HCT116 (cell line): ENCODE data around the gene GGT5. TPM values are rescaled to one million over a fixed set of nuclear protein-coding genes. Genes with fewer than 3 reads are reported as not detected.

Source experiments
- ATAC-seq: fragments of 200-7000 bp; cut with Tn5 transposase; 2 replicates; pipeline ENCODE4 v1.9.1; 2020; ENCODE audit warnings: mild to moderate bottlenecking, moderate library complexity
- BruUV-seq: library from RNA; stranded (reverse); fragments of 400-500 nt; replicated peaks from 2 replicates; lab custom pipeline; 2021; lab: Mats Ljungman, UMichigan
- CTCF ChIA-PET: fragments of 300-600 bp; sonication (Branson Sonifier 250); formaldehyde crosslinking; loops from one replicate; lab custom pipeline; 2021; ENCODE audit warnings: antibody characterized with exemption; lab: Charles Lee
- POLR2A ChIA-PET: fragments of 300-600, 350-600 bp; sonication (Branson Sonifier 250); formaldehyde crosslinking; loops from one replicate; lab custom pipeline; 2021; ENCODE audit warnings: antibody characterized with exemption; lab: Charles Lee
- RAD21 ChIA-PET, 2 experiments: fragments of 300-600 bp; sonication (Branson Sonifier 250); formaldehyde crosslinking; loops; one replicate each; lab custom pipeline; 2023; ENCODE audit warnings: low total read pairs in 2 of 2; ENCODE audit not compliant: uncharacterized antibody in 2 of 2, unreplicated experiment in 2 of 2, low non-redundant PET in 1 of 2; lab: Charles Lee
- DNase-seq: peaks from one replicate; pipeline ENCODE4 v3.0.0-alpha.2; 2010; ENCODE audit warnings: low read depth, low spot score
- H2AFZ ChIP-seq: fragments of 200-600 bp; shearing (Covaris generic), sonication (generic); 2 replicates; pipeline ENCODE4 v1.6.1; 2017; ENCODE audit warnings: low read depth, mixed run types, mixed read lengths, antibody characterized with exemption, low read length; ENCODE audit not compliant: poor library complexity, severe bottlenecking
- H3K27ac ChIP-seq: 2 replicates; pipeline ENCODE4 v1.5.1; 2012; ENCODE audit warnings: low read depth, low read length
- H3K27me3 ChIP-seq: fragments of 200-600 bp; sonication (generic); 2 replicates; pipeline ENCODE4 v1.6.1; 2016; ENCODE audit warnings: mixed run types, low read length, mixed read lengths; ENCODE audit not compliant: insufficient read depth
- H3K36me3 ChIP-seq, 2 experiments: fragments of 200-500 bp in 1 of 2; fragments of 200-600 bp in 1 of 2; sonication (Bioruptor generic) in 1 of 2; sonication (generic) in 1 of 2; 2 replicates each; pipeline versions ENCODE4 v1.5.1 to v1.6.1; 2014 to 2016; ENCODE audit warnings: low read length in 2 of 2, inconsistent platforms in 1 of 2, mixed read lengths in 1 of 2, mixed run types in 1 of 2; ENCODE audit not compliant: insufficient read depth in 2 of 2, control insufficient read depth in 1 of 2
- H3K4me1 ChIP-seq, 2 experiments: fragments of 200-600 bp in 1 of 2; sonication (generic) in 1 of 2; 2 replicates each; pipeline versions ENCODE4 v1.5.1 to v1.6.1; 2012 to 2017; ENCODE audit warnings: low read length in 2 of 2, inconsistent platforms in 1 of 2, mild to moderate bottlenecking in 1 of 2, mixed read lengths in 1 of 2, mixed run types in 1 of 2, moderate library complexity in 1 of 2; ENCODE audit not compliant: insufficient read depth in 2 of 2, control insufficient read depth in 1 of 2
- H3K4me2 ChIP-seq: fragments of 200-600 bp; sonication (generic); 2 replicates; pipeline ENCODE4 v1.6.1; 2017; ENCODE audit warnings: mixed run types, low read length, mixed read lengths
- H3K4me3 ChIP-seq, 2 experiments: fragments of 200-600 bp in 1 of 2; sonication (generic) in 1 of 2; replicated peaks in 1 of 2; 2 replicates each; pipeline ENCODE4 v1.5.1; 2011 to 2016; ENCODE audit warnings: low read length in 2 of 2, control low read depth in 1 of 2, low read depth in 1 of 2, mild to moderate bottlenecking in 1 of 2, mixed read lengths in 1 of 2, mixed run types in 1 of 2
- H3K79me2 ChIP-seq: fragments of 200-600 bp; sonication (generic); 2 replicates; pipeline ENCODE4 v1.6.1; 2017; ENCODE audit warnings: mild to moderate bottlenecking, mixed run types, low read length, moderate library complexity, mixed read lengths; ENCODE audit not compliant: insufficient read depth
- H3K9ac ChIP-seq: fragments of 200-600 bp; sonication (generic); 2 replicates; pipeline ENCODE4 v1.6.1; 2016; ENCODE audit warnings: low read length, mixed read lengths
- H3K9me2 ChIP-seq: fragments of 200-600 bp; sonication (generic), shearing (Covaris generic); 2 replicates; pipeline ENCODE4 v1.6.1; 2017; ENCODE audit warnings: mixed run types, mild to moderate bottlenecking, moderate library complexity; ENCODE audit not compliant: insufficient read depth
- H3K9me3 ChIP-seq, 2 experiments: fragments of 200-500 bp in 1 of 2; fragments of 200-600 bp in 1 of 2; sonication (Bioruptor generic) in 1 of 2; sonication (generic) in 1 of 2; 2 replicates each; pipeline ENCODE4 v1.6.1; 2014 to 2017; ENCODE audit warnings: low read length in 2 of 2, mixed read lengths in 2 of 2, inconsistent platforms in 1 of 2, low read depth in 1 of 2, mild to moderate bottlenecking in 1 of 2, mixed run types in 1 of 2, moderate library complexity in 1 of 2; ENCODE audit not compliant: control insufficient read depth in 1 of 2, insufficient read depth in 1 of 2
- H4K20me1 ChIP-seq: fragments of 200-600 bp; sonication (generic), shearing (Covaris generic); 2 replicates; pipeline ENCODE4 v1.6.1; 2017; ENCODE audit warnings: mixed run types, mild to moderate bottlenecking, moderate library complexity; ENCODE audit not compliant: insufficient read depth
- CBX3 ChIP-seq: IDR thresholded peaks from 2 replicates; pipeline ENCODE4 v1.6.1; 2012; ENCODE audit warnings: low read depth
- CEBPB ChIP-seq: IDR thresholded peaks from 2 replicates; pipeline ENCODE4 v1.6.1; 2012; ENCODE audit warnings: low read depth
- ELF1 ChIP-seq: IDR thresholded peaks from 2 replicates; pipeline ENCODE4 v1.6.1; 2012; ENCODE audit warnings: low read depth, borderline replicate concordance
- EZH2 ChIP-seq: fragments of 200-600 bp; sonication (generic); IDR thresholded peaks from 2 replicates; pipeline ENCODE4 v1.6.1; 2017; ENCODE audit warnings: antibody characterized with exemption, mixed run types
- EZH2phosphoT487 ChIP-seq: fragments of 200-600 bp; IDR thresholded peaks from 2 replicates; pipeline ENCODE4 v1.6.1; 2018; ENCODE audit warnings: antibody characterized with exemption, borderline replicate concordance
- JUND ChIP-seq: IDR thresholded peaks from 2 replicates; pipeline ENCODE4 v1.6.1; 2012
- POLR2A ChIP-seq: IDR thresholded peaks from 2 replicates; pipeline ENCODE4 v1.7.0; 2011; ENCODE audit warnings: borderline replicate concordance; ENCODE audit not compliant: insufficient read depth, insufficient read length; ENCODE audit errors: extremely low read depth
- POLR2AphosphoS5 ChIP-seq: IDR thresholded peaks from 2 replicates; pipeline ENCODE4 v1.6.1; 2011; ENCODE audit warnings: mild to moderate bottlenecking, low read depth, low read length, moderate library complexity
- RAD21 ChIP-seq: IDR thresholded peaks from 2 replicates; pipeline ENCODE4 v1.6.1; 2012; ENCODE audit warnings: low read depth, mild to moderate bottlenecking
- SIN3A ChIP-seq: IDR thresholded peaks from 2 replicates; pipeline ENCODE4 v1.6.1; 2012; ENCODE audit warnings: low read depth
- SP1 ChIP-seq: IDR thresholded peaks from 2 replicates; pipeline ENCODE4 v1.6.1; 2012; ENCODE audit warnings: low read depth
- ZFX ChIP-seq: fragments of 450-650 bp; IDR thresholded peaks from 2 replicates; pipeline ENCODE4 v1.6.1; 2017
- intact Hi-C: fragments of 100-400 bp; cut with micrococcal nuclease; formaldehyde crosslinking; loops from 2 replicates; pipeline ENCODE4 v1.10.0; 2022
- total RNA-seq: library from RNA; stranded (reverse); gene quantifications from one replicate; pipeline ENCODE4 v1.2.1, GENCODE V29; 2021; ENCODE audit not compliant: unreplicated experiment
- TF ChIP-seq, protein P1 (sequence below): IDR thresholded peaks from 2 replicates; pipeline ENCODE4 v1.6.1; 2011; ENCODE audit warnings: mild to moderate bottlenecking, low read length, moderate library complexity; ENCODE audit not compliant: insufficient replicate concordance; ENCODE audit errors: extremely low read depth
- TF ChIP-seq, protein P2 (sequence below): IDR thresholded peaks from 2 replicates; pipeline ENCODE4 v1.6.1; 2012
- TF ChIP-seq, protein P3 (sequence below): IDR thresholded peaks from 2 replicates; pipeline ENCODE4 v1.6.1; 2012

The GGT5 gene
- total RNA-seq, 1 experiment from 2014 or later, result 0.57 TPM

DNA sequence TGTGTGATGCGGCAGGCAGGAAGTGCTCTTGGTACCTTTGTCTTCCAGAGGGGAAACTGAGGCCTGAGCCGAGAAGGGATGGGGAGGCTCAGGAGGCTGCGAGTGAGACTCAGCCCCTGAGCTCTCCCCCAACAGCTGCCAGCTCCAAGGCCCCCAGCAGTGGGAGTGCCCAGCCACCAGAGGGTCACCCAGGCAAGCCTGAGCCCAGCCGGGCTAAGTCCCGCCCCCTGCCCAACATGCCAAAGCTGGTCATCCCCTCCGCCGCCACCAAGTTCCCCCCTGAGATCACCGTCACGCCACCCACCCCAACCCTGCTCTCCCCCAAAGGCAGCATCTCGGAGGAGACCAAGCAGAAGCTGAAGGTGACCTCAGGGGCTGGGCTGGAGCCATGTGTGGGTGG lies 67.4 kb downstream of the GGT5 start:
- no peak for TF ChIP-seq RAD21
- TF ChIP-seq, protein P1, sequence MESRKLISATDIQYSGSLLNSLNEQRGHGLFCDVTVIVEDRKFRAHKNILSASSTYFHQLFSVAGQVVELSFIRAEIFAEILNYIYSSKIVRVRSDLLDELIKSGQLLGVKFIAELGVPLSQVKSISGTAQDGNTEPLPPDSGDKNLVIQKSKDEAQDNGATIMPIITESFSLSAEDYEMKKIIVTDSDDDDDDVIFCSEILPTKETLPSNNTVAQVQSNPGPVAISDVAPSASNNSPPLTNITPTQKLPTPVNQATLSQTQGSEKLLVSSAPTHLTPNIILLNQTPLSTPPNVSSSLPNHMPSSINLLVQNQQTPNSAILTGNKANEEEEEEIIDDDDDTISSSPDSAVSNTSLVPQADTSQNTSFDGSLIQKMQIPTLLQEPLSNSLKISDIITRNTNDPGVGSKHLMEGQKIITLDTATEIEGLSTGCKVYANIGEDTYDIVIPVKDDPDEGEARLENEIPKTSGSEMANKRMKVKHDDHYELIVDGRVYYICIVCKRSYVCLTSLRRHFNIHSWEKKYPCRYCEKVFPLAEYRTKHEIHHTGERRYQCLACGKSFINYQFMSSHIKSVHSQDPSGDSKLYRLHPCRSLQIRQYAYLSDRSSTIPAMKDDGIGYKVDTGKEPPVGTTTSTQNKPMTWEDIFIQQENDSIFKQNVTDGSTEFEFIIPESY, result no peak
- TF ChIP-seq CBX3, result no peak
- TF ChIP-seq POLR2AphosphoS5, result no peak
- TF ChIP-seq EZH2phosphoT487, result no peak
- TF ChIP-seq ZFX, result no peak
- intact Hi-C loops, result loop anchor here (5.0 kb wide), 1 partner anchor 195 kb away; the partner anchor contains the start of gene GSTT2
- RAD21 ChIA-PET, result no interaction called here
- no peak for ATAC-seq
- no peak overlapping the region for H3K4me2 ChIP-seq
- no peaks in the 10 kb centered on the region for H3K9me2 ChIP-seq
- POLR2A ChIA-PET, result no interaction called here
- peaks cover 7 to 10% of the 10 kb centered on the region in 2 experiments; a peak in 3 of 4 replicates for H3K4me1 ChIP-seq
- H2AFZ ChIP-seq, result no peak overlapping the region
- DNase-seq, result no peak
- no peak overlapping the region for H3K27ac ChIP-seq
- H3K36me3 ChIP-seq, result peaks cover 0 to 6% of the 10 kb centered on the region in 2 experiments; a peak in 3 of 4 replicates
- CTCF ChIA-PET, result no interaction called here
- no peaks in the 10 kb centered on the region for H4K20me1 ChIP-seq
- H3K9ac ChIP-seq, result no peak overlapping the region
- no peaks in the 10 kb centered on the region for H3K9me3 ChIP-seq
- BruUV-seq, result no TSS peak
- no peak overlapping the region for H3K4me3 ChIP-seq
- H3K27me3 ChIP-seq, result no peaks in the 10 kb centered on the region
- no peaks in the 10 kb centered on the region for H3K79me2 ChIP-seq

DNA sequence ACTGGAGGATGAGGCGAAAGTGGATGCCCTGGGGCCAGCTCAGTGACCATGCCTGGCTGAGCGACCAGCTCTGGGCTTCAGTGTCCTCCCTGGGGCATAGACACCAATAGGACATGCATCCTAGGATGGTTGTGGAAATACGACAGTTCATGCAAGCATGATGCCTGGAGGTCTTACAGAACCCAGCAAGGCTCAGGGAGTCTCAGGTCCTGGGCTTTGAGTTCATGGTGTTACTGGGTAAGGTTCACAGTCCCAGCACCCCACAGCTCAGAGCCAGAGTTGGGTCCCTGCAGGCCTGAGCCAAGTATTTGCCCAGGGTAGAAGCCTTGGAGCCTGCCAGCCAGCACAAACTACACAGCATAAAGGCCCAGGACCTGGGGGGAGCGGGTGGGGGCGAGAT lies 67.8 kb downstream of the GGT5 start:
- no TSS peak for BruUV-seq
- H3K27ac ChIP-seq, result no peak overlapping the region

More for the DNA sequence above, 67.8 kb downstream of the GGT5 start:
- Histone ChIP-seq H3K4me2 (no peak overlapping the region), H3K4me3 (no peak overlapping the region), H3K27me3 (no peaks in the 10 kb centered on the region), H3K36me3 (peaks cover 0 to 6% of the 10 kb centered on the region in 2 experiments; a peak in 3 of 4 replicates), H3K9me3 (no peaks in the 10 kb centered on the region), H3K9me2 (no peaks in the 10 kb centered on the region), H4K20me1 (no peaks in the 10 kb centered on the region), H3K9ac (no peak overlapping the region), H3K79me2 (no peaks in the 10 kb centered on the region), H2AFZ (no peak overlapping the region), H3K4me1 (peaks cover 7 to 10% of the 10 kb centered on the region in 2 experiments; a peak in 3 of 4 replicates)
- no peak for DNase-seq
- TF ChIP-seq SIN3A (no peak), ELF1 (no peak), POLR2AphosphoS5 (no peak), CEBPB (no peak), RAD21 (no peak), POLR2A (no peak), JUND (no peak), ZFX (no peak), EZH2 (no peak), SP1 (no peak)
- TF ChIP-seq, protein P2, sequence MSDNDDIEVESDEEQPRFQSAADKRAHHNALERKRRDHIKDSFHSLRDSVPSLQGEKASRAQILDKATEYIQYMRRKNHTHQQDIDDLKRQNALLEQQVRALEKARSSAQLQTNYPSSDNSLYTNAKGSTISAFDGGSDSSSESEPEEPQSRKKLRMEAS, result no peak
- TF ChIP-seq, protein P1, result no peak
- TF ChIP-seq, protein P3, sequence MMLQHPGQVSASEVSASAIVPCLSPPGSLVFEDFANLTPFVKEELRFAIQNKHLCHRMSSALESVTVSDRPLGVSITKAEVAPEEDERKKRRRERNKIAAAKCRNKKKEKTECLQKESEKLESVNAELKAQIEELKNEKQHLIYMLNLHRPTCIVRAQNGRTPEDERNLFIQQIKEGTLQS, result no peak
- ChIA-PET POLR2A (no interaction called here), RAD21 (no interaction called here), CTCF (no interaction called here)
- intact Hi-C loops, result loop anchor here (5.0 kb wide), 1 partner anchor 195 kb away; the partner anchor contains the start of gene GSTT2
- no peak for ATAC-seq
